Activated CD4-positive, alpha-beta T cell treated with anti-CD3 and anti-CD28 coated beads, Interleukin-10, Interleukin-2, amounts not matched to agents 100 ng/mL and 50 ng/mL, durations not matched to agents 16 hours and 8 hours (primary cell): Measurements from ENCODE around the gene VANGL2.

Source experiments
- DNase-seq: peaks from one replicate; pipeline ENCODE4 v3.0.0-alpha.2; 2020

The VANGL2 gene

DNA sequence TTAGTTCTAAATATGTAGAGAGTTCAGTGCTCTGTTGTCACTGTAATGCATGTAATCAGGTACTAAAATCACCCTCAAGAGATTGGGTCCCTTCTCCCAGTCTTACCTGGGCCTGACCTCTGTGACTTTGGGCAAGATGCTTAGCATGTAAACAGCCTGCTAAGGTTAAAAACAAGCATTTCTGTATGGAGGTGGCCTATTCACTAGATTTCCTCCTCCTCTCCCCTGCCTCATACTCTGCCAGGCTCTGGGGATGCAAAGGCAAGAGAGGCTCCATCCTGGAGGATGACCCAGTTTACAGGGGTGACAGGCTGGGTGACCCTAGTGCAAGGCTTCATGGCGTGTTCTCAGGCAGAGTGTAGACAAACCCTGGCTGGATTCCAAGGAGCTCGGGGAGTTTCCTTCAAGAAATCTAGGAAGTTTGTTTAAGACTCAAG is 28.8 kb downstream of the VANGL2 start:
- no peak for DNase-seq

- DNase-seq = peak; percentile 75
Observed at GRCh38 chr1:160429702-160430535, 29.6 kb downstream of the VANGL2 start.

GRCh38 chr1:160431006-160431405 is 30.6 kb downstream of the VANGL2 start:
- DNase-seq = no peak

- peak; percentile 23 for DNase-seq
Observed at GRCh38 chr1:160431571-160431970, 31.2 kb downstream of the VANGL2 start.

GRCh38 chr1:160432371-160432786 is 32.0 kb downstream of the VANGL2 start:
- peak; percentile 79 for DNase-seq

DNA sequence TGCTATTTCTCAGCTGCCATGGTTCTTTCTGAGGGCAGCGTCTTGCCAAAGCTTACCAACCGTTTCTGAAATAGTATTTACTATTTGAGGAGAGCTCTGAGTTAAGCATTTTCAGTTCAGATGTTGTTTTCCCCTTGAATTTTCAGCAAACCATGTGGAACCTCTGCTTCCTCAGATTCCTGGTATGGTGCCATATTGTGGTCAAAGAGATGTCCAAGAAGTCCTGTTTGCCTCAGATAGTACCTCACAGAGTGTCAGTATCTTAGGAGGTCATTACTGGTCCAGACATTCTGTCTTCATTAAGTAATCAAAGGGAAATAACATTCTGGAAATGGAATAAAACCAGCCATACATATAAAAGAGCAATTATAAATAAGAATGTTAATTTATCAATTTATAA is 36.6 kb downstream of the VANGL2 start:
- DNase-seq = no peak

- peak; percentile 85 for DNase-seq
Observed at GRCh38 chr1:160437432-160438316, 37.3 kb downstream of the VANGL2 start.

- no peak for DNase-seq
Observed at GRCh38 chr1:160438317-160438918, 38.1 kb downstream of the VANGL2 start.

DNA sequence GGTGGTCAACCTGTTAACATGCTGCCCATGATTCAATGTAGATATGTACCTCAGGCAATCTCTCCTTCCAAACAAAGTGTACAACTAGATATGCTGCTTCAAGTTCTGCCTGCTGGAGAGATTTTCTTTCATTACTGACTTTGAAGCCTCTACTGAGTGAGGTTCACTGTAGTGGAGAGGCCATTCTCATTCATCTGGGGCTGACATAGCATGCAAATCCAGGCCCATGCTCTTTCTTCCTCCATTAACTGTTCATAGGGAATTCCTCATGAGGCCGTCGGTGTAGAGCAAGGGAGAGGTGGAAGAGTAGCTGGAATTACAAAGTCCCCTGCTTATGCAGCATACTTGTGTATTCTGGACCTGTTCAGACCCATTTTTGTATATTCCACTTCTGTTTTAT is 38.6 kb downstream of the VANGL2 start:
- DNase-seq = no peak

- DNase-seq = no peak
Observed at GRCh38 chr1:160439718-160440117, 39.4 kb downstream of the VANGL2 start.

GRCh38 chr1:160446945-160447600 is 46.7 kb downstream of the VANGL2 start:
- DNase-seq = peak; percentile 28

DNA sequence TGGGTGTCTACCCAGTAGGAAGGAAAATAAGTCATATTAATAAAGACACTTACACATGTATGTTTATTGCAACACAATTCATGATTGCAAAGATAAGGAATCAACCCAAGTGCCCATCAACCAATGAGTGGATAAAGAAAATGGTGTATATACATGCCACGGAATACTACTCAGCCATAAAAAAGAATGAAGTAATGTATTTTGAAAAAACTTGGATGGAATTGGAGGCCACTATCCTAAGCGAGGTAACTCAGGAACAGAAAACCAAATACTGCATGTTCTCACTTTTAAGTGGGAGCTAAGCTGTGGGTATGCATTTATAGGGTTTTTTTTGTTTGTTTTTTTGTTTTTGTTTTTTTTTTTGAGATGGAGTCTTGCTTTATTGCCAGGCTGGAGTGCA is 49.1 kb downstream of the VANGL2 start:
- no peak for DNase-seq

DNA sequence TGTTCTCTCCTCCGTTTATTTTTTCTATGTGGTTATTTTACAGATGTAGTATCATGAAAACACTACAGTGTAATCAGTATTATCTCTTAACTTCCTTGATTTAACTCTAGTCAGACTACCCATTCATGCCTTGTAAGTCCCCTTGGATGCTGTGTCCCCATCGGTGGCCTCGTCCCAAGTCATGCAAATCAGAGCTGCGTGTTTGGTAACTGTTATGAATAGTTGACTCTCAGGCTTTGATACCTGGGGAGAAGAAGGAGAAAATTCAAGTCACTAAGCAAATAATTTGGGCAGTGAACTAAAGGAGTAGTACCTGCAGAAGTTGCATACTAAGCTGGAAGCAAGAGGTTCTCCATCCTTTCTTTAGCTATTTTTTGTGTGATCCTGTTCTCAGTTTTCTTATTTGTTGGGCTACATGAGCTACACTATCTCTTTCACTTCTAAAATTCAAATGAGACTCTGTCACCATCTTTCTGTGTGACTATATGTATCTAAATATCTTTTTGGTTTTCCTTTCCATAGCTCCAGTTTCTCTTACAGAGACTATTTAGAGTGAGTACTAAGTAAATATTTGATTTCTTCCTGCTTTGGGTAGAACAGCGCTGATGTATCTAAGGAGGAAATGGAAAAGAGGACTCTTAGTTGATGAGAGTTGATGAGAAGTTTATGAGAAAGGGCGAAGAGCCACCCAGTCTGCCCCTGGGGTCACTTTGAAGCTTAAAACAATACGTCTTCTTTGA is 50.9 kb downstream of the VANGL2 start:
- DNase-seq = peak; percentile 34

GRCh38 chr1:160451859-160452232 is 51.5 kb downstream of the VANGL2 start:
- DNase-seq = no peak

- peak; percentile 91 for DNase-seq
Observed at GRCh38 chr1:160453443-160453842, 53.1 kb downstream of the VANGL2 start.

- DNase-seq = peak; percentile 85
Observed at GRCh38 chr1:160454371-160455152, 54.2 kb downstream of the VANGL2 start.

- no peak for DNase-seq
Observed at GRCh38 chr1:160455153-160455517, 54.8 kb downstream of the VANGL2 start.

DNA sequence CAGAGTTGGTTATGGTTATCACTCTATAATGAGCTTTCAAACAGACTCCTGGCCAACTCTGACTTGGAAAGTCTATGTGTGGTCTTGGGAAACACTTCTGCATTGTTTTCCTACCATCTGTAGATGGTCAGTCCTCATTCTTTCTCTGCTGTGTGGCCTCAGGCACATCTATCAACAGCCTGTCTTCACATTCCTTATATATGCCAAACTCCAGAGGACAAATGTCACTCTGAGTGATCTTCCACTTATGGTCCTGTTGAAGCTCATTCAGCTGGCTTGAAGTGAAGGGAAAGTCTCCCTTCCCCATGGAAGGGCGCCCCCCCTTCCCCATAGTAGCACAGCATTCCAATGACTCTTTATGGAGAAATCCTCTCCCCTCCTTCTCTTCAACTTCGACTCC is 58.7 kb downstream of the VANGL2 start:
- DNase-seq = no peak

DNA sequence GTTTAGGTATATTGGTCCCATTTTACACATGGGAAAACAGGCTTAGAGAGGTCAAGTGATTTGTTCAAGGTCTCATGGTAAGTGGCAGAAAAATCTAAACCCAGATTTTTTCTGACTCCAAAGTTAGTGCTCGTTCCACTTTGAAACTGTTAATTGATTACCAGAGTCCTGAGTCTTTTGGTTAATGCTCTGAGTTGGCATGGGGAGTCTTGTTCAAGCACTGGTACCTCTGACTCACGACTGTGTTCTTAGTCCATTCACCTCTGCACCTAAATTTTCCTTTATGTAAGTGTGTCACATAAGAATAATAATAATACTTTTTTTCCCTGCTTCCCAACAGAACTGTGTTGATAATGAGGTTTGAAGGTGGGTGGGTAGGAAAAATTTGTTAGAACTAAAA is 59.3 kb downstream of the VANGL2 start:
- peak; percentile 59 for DNase-seq

GRCh38 chr1:160460214-160460642 is 59.9 kb downstream of the VANGL2 start:
- no peak for DNase-seq

DNA sequence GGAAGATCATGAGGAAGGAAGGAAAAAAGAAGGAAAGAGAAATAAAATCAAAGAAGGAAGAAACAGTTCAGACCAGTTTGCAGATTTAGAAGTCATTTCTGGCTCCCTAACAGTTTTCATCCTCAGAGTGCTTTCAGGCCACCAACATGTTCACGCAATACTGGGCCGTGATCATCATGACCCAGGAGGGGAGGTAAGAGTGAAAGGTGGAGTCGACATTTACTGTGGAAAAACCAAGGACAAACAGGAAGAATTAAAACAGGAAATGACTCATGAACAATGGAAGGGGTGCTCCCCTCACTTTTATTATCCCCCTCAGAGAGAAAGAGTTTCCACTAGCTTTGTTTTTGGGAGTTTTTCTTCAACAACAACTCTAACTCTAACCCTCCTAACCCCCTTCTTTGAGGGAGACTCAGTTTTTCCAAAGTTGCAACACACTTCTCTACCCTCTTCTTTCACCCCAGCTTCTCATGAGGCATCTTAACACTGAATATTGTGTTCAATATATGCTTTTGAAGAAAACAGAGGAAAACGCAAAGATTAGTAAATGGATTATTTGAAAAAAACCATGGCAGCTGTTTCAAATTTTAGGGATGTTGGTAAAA is 60.4 kb downstream of the VANGL2 start:
- peak; percentile 53 for DNase-seq
